ENCODE measurements around the gene CXCL13. TPM values are rescaled to one million over a fixed set of nuclear protein-coding genes. Genes with fewer than 3 reads are reported as not detected.

CXCL13 gene
- total RNA-seq, 1 experiment from 2014 or later = not detected

DNA sequence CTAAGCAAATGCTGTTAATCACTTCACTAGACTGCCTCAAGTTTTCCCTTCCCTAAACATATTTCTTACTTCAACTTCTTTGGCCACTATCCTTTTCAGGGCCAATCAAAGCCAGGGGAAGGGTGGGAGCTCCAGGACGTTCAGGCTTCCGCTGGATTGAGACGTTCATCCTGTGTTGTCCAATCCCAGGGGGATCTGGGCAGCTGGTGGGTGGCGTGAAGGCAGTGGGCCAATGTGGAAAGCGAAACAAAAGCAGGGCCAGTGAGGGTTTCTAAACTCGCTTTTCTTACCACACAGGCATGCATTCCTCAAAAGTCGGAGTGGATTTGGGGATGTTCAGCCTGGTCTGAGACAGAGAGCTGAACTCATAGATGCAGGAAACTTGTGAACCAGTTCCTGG lies 7.6 kb downstream of the CXCL13 start:
- no peak overlapping the region for H2AFZ ChIP-seq
- no peak overlapping the region for H3K4me3 ChIP-seq
- no peak for DNase-seq
- H3K27ac ChIP-seq = no peak overlapping the region
- no peaks in the 10 kb centered on the region for H3K4me1 ChIP-seq (replicated peaks; ENCODE audit: insufficient read depth)
- no peaks in the 10 kb centered on the region for H3K27me3 ChIP-seq (ENCODE audit: insufficient read depth, low read depth)
- ChIA-PET POLR2A (ENCODE audit: unreplicated experiment) (no interaction called here), CTCF (no interaction called here)
- no peak overlapping the region for H3K4me2 ChIP-seq
- H3K9me3 ChIP-seq (ENCODE audit: insufficient read depth, low read depth) = no peaks in the 10 kb centered on the region
- H3K79me2 ChIP-seq (ENCODE audit: low read depth) = no peaks in the 10 kb centered on the region
- no peaks in the 10 kb centered on the region for H3F3A ChIP-seq (ENCODE audit: insufficient read depth, low read depth)
- intact Hi-C loops (cut with micrococcal nuclease; ENCODE audit: unreplicated experiment) = no loop called here
- no peaks in the 10 kb centered on the region for H3K36me3 ChIP-seq (ENCODE audit: low read depth)
- no TSS peak for BruUV-seq (replicated peaks)
- no peaks in the 10 kb centered on the region for H4K20me1 ChIP-seq (ENCODE audit: insufficient read depth)
- no peak for TF ChIP-seq EZH2 (IDR thresholded peaks at IDR 0.05; ENCODE audit: low read depth)
- TF ChIP-seq, protein P1, sequence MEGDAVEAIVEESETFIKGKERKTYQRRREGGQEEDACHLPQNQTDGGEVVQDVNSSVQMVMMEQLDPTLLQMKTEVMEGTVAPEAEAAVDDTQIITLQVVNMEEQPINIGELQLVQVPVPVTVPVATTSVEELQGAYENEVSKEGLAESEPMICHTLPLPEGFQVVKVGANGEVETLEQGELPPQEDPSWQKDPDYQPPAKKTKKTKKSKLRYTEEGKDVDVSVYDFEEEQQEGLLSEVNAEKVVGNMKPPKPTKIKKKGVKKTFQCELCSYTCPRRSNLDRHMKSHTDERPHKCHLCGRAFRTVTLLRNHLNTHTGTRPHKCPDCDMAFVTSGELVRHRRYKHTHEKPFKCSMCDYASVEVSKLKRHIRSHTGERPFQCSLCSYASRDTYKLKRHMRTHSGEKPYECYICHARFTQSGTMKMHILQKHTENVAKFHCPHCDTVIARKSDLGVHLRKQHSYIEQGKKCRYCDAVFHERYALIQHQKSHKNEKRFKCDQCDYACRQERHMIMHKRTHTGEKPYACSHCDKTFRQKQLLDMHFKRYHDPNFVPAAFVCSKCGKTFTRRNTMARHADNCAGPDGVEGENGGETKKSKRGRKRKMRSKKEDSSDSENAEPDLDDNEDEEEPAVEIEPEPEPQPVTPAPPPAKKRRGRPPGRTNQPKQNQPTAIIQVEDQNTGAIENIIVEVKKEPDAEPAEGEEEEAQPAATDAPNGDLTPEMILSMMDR (conservative IDR thresholded peaks at IDR 0.05) = no peak
- H3K9me2 ChIP-seq (ENCODE audit: insufficient read depth) = no peaks in the 10 kb centered on the region

DNA sequence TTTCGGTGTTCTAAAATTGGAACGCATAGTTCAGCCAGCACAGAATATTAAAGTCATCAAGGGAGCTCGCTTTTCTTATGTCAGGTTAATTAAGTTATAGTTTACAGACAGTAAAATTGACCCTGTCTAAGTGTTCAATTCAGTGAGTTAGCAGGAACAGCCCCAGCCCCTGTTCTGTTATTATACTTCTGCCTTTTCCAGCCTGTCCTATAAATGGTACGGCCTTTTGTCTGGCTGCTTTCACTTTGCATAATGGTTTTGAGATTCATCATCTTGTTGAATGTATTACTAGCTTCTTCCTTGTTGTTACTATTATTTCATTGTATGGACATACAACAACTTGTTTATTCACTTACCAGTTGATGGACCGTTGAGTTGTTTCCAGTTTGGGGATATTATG lies 9.5 kb downstream of the CXCL13 start:
- H3F3A ChIP-seq (ENCODE audit: insufficient read depth, low read depth) = no peaks in the 10 kb centered on the region
- ChIA-PET POLR2A (ENCODE audit: unreplicated experiment) (no interaction called here), CTCF (no interaction called here)
- no peak for DNase-seq
- H3K4me2 ChIP-seq = no peak overlapping the region
- TF ChIP-seq EZH2 (IDR thresholded peaks at IDR 0.05; ENCODE audit: low read depth) = no peak
- TF ChIP-seq, protein P1 (conservative IDR thresholded peaks at IDR 0.05) = no peak
- intact Hi-C loops (cut with micrococcal nuclease; ENCODE audit: unreplicated experiment) = no loop called here
- no peaks in the 10 kb centered on the region for H3K79me2 ChIP-seq (ENCODE audit: low read depth)
- H3K27me3 ChIP-seq (ENCODE audit: insufficient read depth, low read depth) = no peaks in the 10 kb centered on the region
- H3K27ac ChIP-seq = no peak overlapping the region
- no peak overlapping the region for H3K4me3 ChIP-seq
- H2AFZ ChIP-seq = no peak overlapping the region
- H3K9me3 ChIP-seq (ENCODE audit: insufficient read depth, low read depth) = no peaks in the 10 kb centered on the region
- no peaks in the 10 kb centered on the region for H4K20me1 ChIP-seq (ENCODE audit: insufficient read depth)
- no peaks in the 10 kb centered on the region for H3K9me2 ChIP-seq (ENCODE audit: insufficient read depth)
- BruUV-seq (replicated peaks) = no TSS peak
- H3K4me1 ChIP-seq (replicated peaks; ENCODE audit: insufficient read depth) = no peaks in the 10 kb centered on the region
- H3K36me3 ChIP-seq (ENCODE audit: low read depth) = no peaks in the 10 kb centered on the region

DNA sequence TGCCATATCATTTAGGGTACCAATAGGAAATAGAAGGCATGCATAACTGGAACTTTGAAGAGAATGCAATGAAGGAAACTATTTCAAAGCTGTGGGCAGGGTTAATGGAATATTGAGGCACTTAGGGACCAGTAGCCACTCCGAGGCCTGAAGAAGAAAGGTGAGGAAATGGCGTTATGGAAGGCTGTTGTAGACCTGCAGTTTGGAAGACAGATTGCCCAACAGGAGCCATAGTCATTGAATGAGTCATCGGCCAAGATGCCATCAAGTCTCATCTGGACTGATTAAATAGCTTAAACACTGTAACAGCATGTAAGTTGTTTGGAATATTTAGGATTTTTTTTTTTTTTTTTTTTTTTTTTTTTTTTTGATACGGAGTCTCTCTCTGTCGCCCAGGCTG lies 11.6 kb downstream of the CXCL13 start:
- Histone ChIP-seq H4K20me1 (ENCODE audit: insufficient read depth) (no peaks in the 10 kb centered on the region), H2AFZ (no peak overlapping the region), H3K36me3 (ENCODE audit: low read depth) (no peaks in the 10 kb centered on the region), H3F3A (ENCODE audit: insufficient read depth, low read depth) (no peaks in the 10 kb centered on the region), H3K79me2 (ENCODE audit: low read depth) (no peaks in the 10 kb centered on the region), H3K9me3 (ENCODE audit: insufficient read depth, low read depth) (no peaks in the 10 kb centered on the region), H3K27ac (no peak overlapping the region), H3K4me2 (no peak overlapping the region), H3K9me2 (ENCODE audit: insufficient read depth) (no peaks in the 10 kb centered on the region), H3K4me3 (no peak overlapping the region), H3K27me3 (ENCODE audit: insufficient read depth, low read depth) (no peaks in the 10 kb centered on the region), H3K4me1 (replicated peaks; ENCODE audit: insufficient read depth) (no peaks in the 10 kb centered on the region)
- peak; percentile 18 to 67 for DNase-seq
- POLR2A ChIA-PET (ENCODE audit: unreplicated experiment) = no interaction called here
- CTCF ChIA-PET = interaction anchor here (0.6 kb wide), 3 partner anchors 82 to 1230 kb away, joined by 3 to 12 read pairs (median 4); no protein-coding TSS in a partner anchor
- intact Hi-C loops (cut with micrococcal nuclease; ENCODE audit: unreplicated experiment) = no loop called here
- BruUV-seq (replicated peaks) = no TSS peak
- TF ChIP-seq, protein P1 (conservative IDR thresholded peaks at IDR 0.05) = no peak

All from PC-9 (cell line).